WTC11 (cell line): ENCODE results near the gene CACNA2D4.

Experiments
- KAT7 ChIP-seq: sonication (generic); formaldehyde crosslinking; IDR thresholded peaks from 2 replicates; pipeline ENCODE4 v1.8.1; 2023; ENCODE audit warnings: missing genetic modification reagents, mild to moderate bottlenecking, borderline replicate concordance
- NFYB ChIP-seq: sonication (generic); formaldehyde crosslinking; conservative IDR thresholded peaks from 2 replicates; pipeline ENCODE4 v1.8.0; 2022; ENCODE audit warnings: low read depth, missing genetic modification reagents
- TF ChIP-seq, protein P1 (sequence below): fragments of 250-450 bp; sonication (Bioruptor Pico); conservative IDR thresholded peaks from 2 replicates; pipeline ENCODE4 v1.9.0; 2021; ENCODE audit warnings: mild to moderate bottlenecking
- TF ChIP-seq, protein P2 (sequence below): sonication (generic); formaldehyde crosslinking; IDR thresholded peaks from 2 replicates; pipeline ENCODE4 v1.8.0; 2022; ENCODE audit warnings: mild to moderate bottlenecking, missing genetic modification reagents
- TF ChIP-seq, protein P3 (sequence below): fragments of 200-600 bp; IDR thresholded peaks from 2 replicates; pipeline ENCODE4 v1.8.0; 2022; ENCODE audit warnings: antibody characterized with exemption
- TF ChIP-seq, protein P4 (sequence below): sonication (generic); formaldehyde crosslinking; IDR thresholded peaks from 2 replicates; pipeline ENCODE4 v1.8.0; 2022; ENCODE audit warnings: mild to moderate bottlenecking, missing genetic modification reagents
- TF ChIP-seq, protein P5 (sequence below): sonication (generic); formaldehyde crosslinking; IDR thresholded peaks from 2 replicates; pipeline ENCODE4 v1.8.1; 2023; ENCODE audit warnings: mild to moderate bottlenecking, missing genetic modification reagents, borderline replicate concordance

DNA sequence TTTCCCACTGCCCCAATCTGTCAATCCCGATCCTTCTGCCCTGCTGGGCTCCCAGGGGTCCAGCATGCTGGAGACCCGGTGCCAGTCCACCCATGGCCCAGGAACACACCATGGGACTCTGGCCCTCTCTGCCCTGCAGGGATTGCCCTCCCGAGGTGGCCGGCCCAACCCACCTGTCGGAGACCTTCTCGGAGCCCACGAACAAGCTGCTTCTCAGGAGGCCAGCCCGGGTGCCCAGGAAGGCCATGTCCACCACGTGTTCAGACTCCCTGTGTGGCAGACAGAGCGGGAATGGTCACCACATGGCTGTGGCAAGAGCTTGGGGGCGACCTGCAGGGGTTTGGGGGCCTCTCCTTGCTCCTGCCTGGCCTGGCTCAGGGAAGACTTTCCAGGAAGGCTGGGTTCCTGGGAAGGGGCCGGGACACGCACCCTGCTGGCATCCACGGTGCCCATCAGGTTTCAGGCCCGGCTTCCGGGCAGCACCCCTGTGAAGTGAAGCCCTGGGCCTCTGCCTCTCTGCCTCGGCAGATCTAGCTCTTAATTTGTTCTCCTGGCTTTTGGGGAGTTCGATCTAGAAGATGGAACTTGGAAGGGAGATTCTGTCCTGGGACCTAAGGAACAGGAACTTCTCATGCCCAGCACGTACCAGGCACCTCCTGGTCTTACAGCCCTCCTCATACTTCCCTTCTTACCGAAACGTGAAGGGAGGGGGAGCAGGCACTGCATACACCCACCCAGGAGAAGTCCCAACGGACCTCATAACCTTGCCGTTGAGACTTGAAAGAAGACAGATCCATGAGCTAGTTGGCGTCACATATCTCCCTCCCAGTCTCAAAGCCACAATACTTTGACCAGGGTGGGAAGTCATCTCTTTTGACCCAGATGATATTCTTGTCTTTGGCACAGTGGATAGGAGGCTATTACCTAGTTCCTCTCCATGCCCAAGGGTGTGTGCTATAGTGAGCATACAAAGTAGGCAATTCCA lies 71.7 kb downstream of the CACNA2D4 start:
- TF ChIP-seq, protein P1, sequence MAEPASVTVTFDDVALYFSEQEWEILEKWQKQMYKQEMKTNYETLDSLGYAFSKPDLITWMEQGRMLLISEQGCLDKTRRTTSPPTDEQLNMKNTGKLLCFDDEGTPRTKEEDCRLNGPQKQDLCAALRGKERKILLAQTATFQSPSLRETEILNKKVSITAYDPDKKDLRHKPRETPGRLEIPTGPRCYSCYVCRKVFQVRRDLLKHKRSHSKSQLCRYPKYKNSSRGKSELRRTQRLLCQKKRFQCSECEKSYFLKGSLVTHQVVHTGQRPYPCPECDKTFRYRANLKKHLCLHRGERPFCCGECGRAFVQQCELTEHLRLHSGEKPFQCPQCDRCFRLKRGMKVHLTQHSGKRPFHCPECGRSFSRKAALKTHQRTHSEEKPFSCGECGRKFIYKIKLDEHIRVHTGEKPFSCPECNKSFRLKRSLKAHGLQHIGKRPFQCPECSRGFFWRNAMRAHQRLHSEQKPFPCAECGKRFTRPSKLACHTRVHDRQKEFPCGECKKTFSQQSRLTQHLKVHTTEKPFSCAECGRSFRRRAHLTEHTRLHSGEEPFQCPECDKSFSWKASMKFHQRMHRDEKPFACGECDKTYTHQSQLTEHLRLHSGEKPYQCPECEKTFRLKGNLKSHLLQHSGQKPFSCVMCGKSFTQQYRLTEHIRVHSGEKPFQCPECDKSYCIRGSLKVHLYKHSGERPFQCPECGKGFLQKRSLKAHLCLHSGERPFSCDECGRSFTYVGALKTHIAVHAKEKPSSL (CRISPR knock-in tag), result no peak
- TF ChIP-seq, protein P2, sequence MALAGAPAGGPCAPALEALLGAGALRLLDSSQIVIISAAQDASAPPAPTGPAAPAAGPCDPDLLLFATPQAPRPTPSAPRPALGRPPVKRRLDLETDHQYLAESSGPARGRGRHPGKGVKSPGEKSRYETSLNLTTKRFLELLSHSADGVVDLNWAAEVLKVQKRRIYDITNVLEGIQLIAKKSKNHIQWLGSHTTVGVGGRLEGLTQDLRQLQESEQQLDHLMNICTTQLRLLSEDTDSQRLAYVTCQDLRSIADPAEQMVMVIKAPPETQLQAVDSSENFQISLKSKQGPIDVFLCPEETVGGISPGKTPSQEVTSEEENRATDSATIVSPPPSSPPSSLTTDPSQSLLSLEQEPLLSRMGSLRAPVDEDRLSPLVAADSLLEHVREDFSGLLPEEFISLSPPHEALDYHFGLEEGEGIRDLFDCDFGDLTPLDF (CRISPR knock-in tag), result no peak
- TF ChIP-seq KAT7 (CRISPR knock-in tag) (no peak), NFYB (CRISPR knock-in tag) (no peak)
- TF ChIP-seq, protein P3, sequence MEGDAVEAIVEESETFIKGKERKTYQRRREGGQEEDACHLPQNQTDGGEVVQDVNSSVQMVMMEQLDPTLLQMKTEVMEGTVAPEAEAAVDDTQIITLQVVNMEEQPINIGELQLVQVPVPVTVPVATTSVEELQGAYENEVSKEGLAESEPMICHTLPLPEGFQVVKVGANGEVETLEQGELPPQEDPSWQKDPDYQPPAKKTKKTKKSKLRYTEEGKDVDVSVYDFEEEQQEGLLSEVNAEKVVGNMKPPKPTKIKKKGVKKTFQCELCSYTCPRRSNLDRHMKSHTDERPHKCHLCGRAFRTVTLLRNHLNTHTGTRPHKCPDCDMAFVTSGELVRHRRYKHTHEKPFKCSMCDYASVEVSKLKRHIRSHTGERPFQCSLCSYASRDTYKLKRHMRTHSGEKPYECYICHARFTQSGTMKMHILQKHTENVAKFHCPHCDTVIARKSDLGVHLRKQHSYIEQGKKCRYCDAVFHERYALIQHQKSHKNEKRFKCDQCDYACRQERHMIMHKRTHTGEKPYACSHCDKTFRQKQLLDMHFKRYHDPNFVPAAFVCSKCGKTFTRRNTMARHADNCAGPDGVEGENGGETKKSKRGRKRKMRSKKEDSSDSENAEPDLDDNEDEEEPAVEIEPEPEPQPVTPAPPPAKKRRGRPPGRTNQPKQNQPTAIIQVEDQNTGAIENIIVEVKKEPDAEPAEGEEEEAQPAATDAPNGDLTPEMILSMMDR, result no peak
- TF ChIP-seq, protein P4, sequence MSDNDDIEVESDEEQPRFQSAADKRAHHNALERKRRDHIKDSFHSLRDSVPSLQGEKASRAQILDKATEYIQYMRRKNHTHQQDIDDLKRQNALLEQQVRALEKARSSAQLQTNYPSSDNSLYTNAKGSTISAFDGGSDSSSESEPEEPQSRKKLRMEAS (CRISPR knock-in tag), result no peak
- TF ChIP-seq, protein P5, sequence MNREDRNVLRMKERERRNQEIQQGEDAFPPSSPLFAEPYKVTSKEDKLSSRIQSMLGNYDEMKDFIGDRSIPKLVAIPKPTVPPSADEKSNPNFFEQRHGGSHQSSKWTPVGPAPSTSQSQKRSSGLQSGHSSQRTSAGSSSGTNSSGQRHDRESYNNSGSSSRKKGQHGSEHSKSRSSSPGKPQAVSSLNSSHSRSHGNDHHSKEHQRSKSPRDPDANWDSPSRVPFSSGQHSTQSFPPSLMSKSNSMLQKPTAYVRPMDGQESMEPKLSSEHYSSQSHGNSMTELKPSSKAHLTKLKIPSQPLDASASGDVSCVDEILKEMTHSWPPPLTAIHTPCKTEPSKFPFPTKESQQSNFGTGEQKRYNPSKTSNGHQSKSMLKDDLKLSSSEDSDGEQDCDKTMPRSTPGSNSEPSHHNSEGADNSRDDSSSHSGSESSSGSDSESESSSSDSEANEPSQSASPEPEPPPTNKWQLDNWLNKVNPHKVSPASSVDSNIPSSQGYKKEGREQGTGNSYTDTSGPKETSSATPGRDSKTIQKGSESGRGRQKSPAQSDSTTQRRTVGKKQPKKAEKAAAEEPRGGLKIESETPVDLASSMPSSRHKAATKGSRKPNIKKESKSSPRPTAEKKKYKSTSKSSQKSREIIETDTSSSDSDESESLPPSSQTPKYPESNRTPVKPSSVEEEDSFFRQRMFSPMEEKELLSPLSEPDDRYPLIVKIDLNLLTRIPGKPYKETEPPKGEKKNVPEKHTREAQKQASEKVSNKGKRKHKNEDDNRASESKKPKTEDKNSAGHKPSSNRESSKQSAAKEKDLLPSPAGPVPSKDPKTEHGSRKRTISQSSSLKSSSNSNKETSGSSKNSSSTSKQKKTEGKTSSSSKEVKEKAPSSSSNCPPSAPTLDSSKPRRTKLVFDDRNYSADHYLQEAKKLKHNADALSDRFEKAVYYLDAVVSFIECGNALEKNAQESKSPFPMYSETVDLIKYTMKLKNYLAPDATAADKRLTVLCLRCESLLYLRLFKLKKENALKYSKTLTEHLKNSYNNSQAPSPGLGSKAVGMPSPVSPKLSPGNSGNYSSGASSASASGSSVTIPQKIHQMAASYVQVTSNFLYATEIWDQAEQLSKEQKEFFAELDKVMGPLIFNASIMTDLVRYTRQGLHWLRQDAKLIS (CRISPR knock-in tag), result no peak
